HG03521 (cell line): ENCODE measurements around the gene ANKEF1.

Source experiments
- ATAC-seq: cut with Tn5 transposase; IDR thresholded peaks from one replicate; pipeline ENCODE4 v1.9.1; 2021; ENCODE audit warnings: mild to moderate bottlenecking, moderate library complexity; ENCODE audit not compliant: unreplicated experiment

Gene ANKEF1

DNA sequence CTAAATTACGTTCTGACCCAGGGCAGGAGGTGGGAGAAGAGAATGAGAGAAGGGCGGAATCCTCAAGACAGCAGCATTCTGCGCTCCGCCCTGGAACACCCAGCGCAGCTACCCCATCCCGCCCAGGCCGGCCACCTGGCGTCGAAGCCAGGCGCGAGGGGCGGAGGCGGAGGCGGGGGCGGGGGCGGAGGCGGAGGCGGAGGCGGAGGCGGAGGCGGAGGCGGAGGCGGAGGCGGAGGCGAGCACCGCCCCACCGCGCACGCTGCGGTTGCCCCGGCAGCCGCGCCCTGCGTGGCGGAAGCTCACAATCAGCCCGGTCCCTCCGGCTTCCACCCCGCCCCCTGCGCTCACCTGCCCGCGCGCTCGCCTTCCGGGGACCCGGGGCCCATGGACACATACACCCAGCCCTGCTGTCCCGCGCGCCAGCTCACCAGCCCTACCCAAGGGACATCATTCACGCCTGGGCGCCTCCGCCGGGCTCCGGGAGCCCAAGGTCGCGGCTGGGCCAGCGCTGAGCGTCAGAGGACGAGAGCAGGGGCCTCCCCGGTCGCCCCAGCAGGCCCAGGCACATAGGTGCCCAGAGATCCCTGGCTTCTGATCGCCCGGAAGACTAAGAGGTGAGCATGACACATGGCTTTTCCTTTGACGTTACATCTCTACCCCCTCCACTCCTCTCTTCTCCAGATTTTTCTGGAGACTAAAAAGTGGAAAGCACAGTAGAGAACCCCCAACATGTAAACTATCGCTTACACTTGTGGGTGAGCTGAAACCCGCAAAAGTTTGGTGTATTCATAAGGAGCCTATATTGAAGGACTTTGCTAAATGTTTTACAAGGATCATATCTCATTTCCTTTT, at the start of gene ANKEF1:
ANKEF1 (plus strand) TSS at position 271 of the 855 bp plus-strand sequence. CDS start 3,315 bp downstream, outside the sequence.
- peak; percentile 94 for ATAC-seq

DNA sequence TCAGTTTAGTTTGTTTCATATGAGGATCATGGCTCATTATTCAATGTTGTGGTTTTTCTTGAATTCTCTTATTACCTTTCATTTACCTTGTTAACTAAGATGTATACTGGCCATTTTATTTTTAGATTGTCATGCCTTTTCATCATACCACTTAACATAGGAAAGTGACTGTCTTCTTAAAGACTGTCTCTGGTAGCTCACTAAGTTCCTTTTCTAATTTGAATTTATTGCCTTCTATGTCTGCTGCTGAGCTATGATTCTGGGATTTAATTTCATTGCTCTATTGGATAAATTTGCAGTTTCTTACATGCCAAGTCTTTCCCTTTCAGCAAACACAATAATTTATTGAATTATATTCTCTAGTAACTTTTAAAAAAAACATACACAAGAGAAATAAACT, 49.5 kb upstream of the ANKEF1 start:
- ATAC-seq: no peak

DNA sequence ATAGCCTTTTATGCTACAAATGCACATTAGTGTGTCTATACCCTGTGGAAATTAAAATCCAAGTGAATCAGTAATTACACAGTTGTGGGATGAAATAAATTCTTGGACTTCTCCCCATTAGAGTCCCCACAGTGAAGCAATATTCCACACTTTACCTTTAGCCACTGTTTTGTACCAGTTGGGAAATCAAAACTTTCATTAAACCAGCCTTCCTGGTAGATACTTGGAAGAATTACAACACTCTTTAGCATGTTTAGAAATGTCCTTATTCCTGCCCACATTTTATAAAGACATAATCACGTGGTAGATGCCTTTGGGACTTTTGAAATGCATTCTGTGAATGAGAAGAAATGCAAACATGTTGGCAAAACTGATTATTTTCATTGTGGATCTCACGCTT, 49.0 kb upstream of the ANKEF1 start:
- no peak for ATAC-seq

DNA sequence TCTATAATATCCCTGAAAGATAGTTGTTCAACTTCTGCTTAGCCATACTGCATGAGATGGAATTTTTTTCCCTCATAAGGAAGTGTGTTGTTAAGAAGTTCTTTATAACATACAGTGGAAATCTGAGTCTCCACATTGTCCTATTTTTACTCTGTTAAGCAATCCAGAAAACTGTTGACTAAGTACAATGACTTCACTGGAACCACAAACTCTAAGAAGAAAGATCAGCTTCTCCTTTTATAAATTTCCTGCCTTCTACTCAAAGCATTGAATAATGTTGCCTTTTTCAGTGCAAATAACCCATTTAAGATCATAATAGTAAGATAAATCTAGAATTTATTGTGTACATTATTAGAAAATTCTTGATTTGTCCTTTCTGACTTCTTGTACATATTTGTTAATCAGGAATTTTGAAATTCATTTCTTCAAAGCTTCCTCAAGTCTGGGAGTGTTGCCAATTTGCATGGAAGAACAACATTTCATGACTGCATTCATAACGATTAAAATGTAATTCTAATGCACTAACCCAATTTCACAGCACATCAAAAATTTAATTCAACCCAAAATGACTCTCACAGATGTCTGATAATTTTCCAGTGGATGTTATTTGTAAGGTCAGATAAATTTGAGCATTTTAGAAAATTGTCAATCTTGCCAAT, 45.6 kb upstream of the ANKEF1 start:
- no peak for ATAC-seq

DNA sequence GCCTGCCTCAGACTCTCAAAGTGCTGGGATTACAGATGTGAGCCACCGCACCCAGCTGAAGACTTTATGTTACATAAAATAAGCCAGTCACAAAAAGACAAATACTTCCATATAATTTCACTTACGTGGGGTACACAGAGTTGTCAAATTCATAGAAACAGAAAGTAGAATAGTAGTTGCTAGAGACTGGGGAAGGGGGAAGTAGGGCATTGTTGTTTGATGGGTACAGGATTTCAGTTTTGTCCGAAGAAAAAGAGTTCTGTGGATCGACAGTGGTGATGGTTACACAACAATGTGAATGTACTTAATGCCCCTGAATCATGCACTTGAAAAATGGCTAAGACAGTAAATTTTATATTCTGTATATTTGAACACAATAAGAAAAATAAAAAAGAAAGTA, 41.6 kb upstream of the ANKEF1 start:
- no peak for ATAC-seq

DNA sequence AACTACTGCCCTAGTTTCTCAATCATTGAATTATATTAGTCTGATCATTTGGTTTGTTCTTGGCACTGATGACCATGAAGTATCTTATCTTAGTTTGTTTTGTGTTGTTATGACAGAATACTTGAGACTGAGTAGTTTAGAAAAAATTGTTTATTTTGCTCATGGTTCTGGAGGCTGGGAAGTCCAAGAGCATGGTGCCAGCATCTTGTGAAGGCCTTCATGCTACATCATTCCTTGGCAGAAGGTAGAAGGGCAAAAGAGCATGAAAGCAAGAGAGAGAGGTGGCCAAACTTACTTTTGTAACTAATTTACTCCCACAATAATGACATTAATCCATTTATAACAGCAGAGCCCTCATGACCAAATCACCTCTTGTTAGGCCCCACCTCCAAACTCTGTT, 40.1 kb upstream of the ANKEF1 start:
- no peak for ATAC-seq

DNA sequence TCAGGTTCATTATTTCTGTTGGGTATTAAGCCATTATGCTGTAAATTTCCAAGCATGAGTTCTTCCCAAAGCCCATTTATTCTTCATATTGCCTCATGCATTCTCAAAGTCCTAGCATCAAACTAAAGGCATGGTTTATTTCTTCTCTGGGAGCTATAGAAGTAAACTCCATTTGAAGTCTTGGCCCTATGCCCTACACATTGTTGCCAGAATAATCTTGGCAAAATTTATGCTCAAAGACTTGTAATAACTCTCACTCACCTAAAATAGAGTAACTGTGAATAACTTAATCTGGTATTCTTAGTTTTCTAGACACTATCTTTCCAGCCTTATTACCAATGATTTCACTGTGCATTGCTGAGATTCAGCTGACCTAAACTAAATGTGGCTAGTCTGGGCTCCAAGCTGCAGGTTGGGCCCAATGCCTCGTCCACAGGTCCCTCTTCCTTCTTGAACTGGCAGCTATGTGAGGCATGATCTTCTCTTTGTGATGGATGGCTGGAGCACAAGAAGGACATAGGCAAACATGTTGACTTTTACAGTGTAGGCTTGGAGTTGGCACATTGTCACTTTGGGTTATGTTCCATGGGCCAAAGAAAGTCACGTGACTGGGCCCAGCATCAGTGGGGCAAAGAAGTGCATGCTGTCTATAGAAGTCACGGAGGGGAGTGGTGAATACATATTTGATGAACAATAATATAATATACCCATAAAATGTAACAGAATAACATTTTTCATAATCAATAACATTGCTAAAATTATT, 39.1 kb upstream of the ANKEF1 start:
- no peak for ATAC-seq

DNA sequence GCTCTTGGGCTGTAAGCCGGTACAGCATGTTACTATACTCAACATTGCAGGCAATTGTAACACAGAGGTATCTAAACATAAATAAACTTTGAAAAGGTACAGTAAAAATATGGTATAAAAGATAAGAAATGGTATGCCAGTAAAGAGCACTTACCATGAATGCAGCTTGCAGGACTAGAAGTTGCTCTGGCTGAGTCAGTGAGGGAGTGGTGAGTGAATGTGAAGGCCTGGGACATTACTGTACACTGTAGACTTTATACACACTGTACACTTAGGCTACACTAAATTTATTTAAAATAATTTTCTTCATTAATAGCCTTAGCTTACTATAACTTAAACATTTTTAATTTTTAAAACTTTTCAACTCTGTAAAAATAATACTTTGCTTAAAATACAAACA, 37.8 kb upstream of the ANKEF1 start:
- no peak for ATAC-seq

DNA sequence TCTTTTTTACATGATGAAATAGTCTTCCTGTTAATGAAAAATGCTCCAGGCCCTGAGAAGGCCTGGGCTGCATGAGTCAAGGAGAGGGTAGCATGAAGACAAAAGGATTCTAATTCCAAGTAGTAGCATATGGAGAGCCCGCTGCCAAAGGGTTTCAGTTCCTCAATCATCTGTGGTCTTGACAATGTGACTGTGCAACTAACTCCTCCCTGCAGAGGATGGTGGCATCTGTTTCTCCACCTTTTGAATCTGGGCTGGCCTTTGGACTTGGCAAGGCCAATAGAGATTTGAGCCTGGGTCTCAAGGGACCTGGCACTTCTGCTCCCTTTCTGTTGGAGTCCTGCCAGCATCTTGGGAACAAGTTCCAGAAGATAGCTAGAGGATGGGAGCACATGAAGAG, 35.1 kb upstream of the ANKEF1 start:
- peak; percentile 66 for ATAC-seq

DNA sequence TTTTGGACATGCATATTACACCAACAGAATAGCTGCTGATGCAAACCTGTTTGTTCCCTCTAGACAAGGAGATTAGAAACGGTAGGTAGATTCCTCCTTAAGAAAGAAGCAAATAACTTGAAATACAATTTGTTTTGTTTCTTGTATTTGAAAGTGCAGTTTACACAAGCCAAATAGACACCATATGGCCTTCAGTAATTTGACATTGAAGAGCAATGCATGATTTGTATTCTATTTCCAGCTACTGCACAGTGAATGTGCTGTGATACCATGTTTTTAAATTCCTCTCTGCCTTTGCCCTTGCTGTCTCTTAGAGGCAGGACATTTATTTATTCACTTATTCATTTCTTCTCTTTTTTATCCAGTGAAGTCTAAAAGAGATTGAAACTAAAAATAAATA, 31.9 kb upstream of the ANKEF1 start:
- no peak for ATAC-seq

DNA sequence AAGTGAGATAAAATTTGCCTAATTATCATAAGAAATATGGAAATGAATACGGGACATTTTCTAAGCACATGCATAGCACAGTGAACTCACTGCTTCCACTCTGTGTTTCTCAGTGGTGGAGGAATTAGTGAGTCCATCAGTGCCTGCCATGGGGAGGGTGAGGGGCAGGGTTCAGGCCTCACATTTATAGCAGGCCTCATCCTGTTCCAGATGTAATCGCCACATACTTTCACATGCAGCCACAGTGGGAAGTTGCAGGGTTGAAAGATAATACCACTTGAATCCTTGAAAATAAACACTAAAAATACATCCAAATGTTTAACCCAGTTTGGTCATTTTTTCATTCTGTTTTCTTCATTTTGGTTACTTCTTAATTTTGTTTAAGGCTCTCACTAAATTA, 29.9 kb upstream of the ANKEF1 start:
- no peak for ATAC-seq

DNA sequence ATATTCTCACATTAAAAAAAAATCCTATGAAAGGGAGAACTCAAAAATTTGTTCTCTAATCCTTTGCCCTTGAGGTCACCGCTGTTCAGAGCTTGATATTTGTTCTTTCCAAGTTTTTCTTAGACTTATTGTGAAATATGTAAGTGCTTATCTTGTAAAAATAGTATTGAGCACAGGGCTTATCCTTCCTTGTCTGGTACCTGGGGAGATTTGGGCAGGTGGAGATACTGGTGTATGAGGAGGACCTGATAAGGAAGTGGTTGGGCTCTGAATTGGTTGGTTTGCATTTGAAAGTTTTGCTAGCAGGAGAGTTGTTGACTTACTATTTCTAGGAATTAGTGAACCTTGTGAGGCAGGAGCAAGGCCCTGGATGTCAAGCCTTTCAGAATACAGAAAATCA, 28.9 kb upstream of the ANKEF1 start:
- ATAC-seq: no peak

DNA sequence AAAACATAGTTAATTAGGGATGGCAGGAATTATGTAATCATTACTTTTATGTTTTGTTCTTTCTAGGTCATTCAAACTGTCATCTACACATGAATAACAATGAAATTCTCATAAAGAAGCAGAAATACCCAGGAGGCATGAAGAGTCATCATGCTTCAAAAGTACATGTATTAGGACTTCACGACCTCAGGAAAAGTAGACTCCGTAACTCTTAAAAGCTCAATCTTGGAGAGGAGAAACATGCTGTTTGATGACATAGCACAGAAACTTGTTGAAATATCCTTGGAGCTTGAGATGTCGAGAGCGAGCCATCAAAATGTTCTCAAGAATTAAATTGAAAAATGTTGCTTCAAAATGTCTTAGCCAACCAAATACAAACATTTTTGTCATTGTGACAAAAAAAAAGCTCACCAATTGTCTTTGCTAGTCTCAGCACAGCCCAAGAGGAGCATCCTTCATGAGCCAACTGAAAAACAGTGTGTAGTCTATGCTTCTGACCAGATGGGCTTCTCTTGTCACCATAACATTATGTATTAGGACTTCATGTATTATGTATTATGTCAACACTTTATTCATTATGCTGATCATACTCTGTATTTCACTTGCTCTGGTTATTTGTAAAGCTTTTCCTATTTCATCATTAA, 28.2 kb upstream of the ANKEF1 start:
- ATAC-seq: no peak

DNA sequence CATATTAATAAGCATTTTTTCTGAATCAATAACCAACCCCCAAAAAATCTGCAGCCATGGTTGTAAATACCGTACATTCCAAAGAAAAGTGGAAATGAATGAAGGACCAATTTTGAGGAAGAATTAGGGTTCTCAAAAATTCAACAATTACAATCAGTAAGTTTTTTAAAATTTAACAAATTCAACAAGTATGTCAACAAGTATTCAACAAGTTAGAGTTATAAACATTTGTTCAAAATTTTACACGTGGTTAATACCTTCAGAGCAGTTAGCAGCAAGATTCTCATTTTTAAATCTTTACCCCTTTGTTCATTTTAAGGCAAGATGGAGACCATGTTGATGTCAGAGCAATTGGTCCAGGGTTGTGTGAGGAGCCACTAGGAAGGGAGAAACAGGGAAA, 27.6 kb upstream of the ANKEF1 start:
- ATAC-seq: no peak

DNA sequence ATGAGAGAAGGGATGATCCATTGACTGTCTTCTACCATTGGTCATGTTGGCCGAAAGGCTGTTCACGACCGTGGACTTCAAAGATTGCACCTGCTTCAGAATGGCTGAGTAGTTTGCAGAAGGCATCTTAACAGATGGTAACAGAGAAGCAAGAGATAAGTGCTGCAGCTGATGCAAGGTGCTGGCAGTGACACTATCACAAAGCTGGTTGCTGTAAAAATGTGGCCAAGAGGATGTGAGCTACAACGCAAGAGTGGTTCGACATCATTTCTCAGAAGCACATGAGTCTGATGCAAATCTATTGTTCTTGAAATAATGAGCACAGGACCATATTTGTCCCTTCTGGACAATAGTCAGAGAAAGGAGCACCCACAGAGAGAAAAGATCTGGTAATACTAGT, 27.0 kb upstream of the ANKEF1 start:
- ATAC-seq: no peak

DNA sequence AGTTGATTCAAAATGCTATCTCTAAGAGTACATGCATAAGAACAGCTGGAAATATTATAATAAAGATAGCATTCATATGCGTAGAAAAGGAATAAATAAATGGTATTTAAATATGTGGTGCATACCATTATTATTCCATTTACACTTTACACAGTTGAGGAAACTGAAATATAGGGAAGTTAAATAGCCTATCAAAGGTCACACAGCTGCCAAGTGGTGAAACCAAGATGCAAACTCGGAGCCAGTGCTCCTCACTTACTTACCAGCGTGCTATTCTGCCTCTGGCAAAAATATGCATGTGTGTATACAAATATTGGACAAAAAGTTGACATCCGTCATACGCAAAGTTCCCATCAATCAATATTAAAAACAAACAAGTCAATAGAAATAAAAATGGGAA, 22.3 kb upstream of the ANKEF1 start:
- ATAC-seq: no peak

DNA sequence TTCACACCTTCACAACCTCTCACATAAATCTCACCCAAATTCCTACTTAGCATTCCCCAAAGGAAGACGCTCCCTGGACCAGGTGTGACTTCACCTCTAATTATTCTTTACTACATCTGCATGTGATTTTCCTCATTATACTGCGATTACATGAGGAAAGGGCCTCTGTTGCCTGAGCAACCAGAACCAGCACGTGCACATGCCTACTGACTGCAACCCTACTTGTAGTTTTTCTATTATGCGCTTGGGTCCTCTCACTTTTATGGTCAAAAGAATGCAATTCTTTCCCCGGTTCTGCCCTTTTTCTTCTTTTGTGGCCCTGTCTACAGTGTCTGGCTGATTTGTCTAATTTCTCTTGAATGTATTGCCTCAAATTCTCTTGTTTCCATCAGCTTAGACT, 20.4 kb upstream of the ANKEF1 start:
- ATAC-seq: no peak

DNA sequence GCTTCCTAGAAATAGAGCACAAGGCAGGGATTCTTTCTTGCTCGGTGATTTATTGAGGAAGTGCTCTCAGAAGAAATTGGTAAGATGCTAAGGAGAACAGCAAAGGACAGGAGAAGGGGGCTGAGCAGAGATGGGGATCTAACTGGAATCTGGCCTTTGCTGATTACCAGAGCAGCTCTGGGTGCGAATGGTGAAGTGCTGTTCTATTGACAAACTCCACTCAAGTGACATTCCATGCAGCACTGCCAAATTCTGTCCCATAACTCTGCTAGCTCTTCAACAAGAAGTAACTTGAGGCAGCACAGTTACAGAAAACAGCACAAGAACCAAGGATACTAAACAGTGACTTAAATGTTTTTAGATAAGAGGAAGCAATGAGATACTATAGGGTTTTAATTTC, 13.8 kb upstream of the ANKEF1 start:
- ATAC-seq: no peak

DNA sequence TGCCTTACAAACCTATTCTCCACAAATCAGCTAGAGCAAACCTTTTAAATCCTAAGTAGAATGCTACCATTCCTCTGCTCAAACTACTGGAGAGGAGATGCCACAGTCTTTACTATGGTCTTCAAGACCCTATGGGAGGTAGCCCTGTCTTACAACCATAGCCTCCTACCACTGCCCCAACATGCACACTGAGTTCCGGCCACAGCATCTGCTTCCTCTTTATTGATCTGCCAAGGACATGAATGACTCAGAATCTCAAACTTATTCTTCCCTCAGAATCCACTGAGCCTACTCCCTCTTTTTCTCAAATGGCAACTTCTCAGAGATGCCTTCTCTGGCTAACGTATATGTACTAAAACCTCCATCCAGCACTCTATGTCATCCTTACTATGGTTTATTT, 12.2 kb upstream of the ANKEF1 start:
- no peak for ATAC-seq

DNA sequence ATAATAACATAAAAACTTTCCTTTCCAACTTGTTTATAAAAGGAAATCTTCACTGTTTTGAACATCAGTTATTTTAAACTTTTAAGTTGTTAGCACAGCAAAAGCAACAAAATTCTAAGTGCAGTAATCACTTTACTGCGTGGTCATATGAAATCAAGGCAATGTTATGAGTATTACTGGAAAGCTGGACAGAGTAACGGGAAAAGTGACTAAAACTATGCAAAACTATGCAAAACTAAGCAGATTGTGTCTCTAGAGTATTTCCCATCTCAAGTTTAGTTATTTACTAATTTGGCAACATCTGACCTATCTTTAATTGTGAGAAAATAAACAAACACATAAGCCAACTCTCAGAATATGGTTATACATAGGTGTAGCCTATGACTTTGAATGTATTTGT, 10.9 kb upstream of the ANKEF1 start:
- ATAC-seq: no peak
